ENCODE measurements around the gene RAD51B.

DNA sequence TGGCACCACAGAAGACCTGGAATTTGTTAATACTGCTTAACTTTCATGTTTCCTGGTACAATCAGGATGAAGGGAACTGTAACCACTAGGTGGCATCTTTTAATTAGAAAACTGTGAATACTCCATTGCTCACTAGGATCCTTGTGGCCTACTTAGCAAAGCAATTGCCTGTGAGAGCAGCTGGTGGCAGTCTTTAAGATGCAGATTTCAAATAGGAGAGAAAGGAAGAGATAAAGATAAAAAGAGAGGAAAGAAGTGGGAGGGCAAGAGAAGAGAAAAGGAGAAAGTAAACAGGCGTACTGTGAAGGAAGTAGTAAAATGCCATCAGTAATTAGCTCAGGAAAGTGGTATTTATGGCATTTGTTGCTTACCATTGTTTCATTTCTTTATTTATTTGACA is 114.5 kb downstream of the RAD51B start:
- TF ChIP-seq, protein P1, sequence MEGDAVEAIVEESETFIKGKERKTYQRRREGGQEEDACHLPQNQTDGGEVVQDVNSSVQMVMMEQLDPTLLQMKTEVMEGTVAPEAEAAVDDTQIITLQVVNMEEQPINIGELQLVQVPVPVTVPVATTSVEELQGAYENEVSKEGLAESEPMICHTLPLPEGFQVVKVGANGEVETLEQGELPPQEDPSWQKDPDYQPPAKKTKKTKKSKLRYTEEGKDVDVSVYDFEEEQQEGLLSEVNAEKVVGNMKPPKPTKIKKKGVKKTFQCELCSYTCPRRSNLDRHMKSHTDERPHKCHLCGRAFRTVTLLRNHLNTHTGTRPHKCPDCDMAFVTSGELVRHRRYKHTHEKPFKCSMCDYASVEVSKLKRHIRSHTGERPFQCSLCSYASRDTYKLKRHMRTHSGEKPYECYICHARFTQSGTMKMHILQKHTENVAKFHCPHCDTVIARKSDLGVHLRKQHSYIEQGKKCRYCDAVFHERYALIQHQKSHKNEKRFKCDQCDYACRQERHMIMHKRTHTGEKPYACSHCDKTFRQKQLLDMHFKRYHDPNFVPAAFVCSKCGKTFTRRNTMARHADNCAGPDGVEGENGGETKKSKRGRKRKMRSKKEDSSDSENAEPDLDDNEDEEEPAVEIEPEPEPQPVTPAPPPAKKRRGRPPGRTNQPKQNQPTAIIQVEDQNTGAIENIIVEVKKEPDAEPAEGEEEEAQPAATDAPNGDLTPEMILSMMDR (IDR thresholded peaks at IDR 0.05) = peak; percentile 45 to 84 (median 84)
- peak in 1 of 2 donors; percentile 85 for TF ChIP-seq POLR2AphosphoS5 (IDR thresholded peaks at IDR 0.05; ENCODE audit: insufficient read depth in 1 of 2, low read depth in 1 of 2)

All from vagina (tissue), 2 donors.